RPMI8226 (cell line): ENCODE measurements around the gene GFI1B.
A peak's percentile ranks its signal among the peaks of the same experiment; 100 is the strongest.

Experiments used
- DNase-seq: peaks from one replicate; pipeline ENCODE4 v3.0.0-alpha.2; 2015

The GFI1B gene

DNA sequence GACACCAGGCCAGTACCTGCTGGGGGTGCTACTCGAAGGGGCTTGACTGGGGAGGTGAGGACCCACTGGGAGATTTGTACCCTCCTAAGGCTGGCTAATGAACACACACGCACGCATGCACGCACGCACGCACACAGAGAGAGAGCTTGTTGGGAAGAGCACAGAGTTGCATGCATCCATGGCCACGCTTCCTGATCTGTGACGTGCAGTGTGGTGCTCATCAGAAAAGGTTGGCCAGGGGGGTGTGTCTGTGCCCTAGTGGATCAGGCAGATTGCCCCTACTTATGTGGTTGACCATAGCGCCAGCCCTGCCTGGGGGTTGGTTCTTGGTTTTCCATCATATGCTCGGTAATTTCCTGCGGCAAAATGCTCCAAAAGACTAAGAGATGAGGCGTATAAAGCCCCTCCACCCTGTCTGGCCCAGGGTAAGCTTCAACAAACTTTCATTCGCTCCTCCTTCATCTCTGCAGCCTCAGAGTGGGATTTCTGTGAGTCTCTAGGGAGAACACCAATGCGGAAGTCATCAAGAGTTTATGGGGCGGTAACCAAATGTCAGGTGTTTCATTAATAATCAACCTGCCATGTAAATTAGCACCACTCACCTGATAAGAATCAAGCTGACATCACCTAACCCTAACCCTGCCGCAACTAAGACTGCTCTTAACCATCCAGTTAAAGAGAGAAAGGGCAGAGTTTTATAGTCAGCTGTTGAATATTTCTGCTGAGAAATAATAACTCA lies 8.0 kb upstream of the GFI1B start:
- no peak for DNase-seq

GRCh38 chr9:132973166-132973565 lies 5.3 kb upstream of the GFI1B start:
- DNase-seq: no peak

- DNase-seq: peak; percentile 51
Observed at GRCh38 chr9:132973713-132974112, 4.8 kb upstream of the GFI1B start.

DNA sequence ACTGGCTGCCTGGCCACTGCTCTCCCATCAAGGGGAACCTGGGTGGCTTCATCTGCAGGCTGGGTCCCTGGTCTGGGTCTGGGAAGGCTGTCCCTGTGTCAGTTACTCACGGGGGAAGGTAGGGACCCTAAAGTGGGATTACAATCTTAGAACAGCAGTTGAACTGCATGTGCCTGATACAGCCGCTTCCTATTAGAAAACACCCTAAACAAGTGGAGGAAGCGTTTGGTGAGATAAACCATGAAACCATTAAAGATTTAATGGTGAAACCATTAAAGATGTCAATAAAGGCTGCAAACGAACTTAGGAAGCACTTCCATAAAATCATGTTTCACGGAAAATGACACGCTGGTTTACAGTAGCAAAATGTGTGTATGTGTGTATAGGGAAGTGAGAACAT lies 2.5 kb upstream of the GFI1B start:
- DNase-seq: no peak

DNA sequence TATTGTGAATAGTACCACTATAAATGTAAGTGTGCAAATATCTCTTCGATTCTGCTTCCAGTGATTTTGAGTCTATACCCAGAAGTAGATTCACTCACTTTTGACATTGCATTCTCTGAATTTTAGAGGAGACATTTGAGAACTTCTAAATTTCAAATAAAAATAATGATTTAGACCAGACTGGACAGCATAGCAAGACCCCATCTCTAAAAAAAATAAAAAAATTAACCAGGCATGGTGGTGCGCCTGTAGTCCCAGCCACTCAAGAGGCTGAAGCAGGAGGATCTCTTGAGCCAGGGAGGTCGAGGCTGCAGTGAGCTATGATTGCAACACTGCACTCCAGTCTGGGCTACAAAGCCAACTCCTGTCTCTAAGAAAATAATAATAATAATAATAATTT lies 1.9 kb upstream of the GFI1B start:
- DNase-seq: no peak

DNA sequence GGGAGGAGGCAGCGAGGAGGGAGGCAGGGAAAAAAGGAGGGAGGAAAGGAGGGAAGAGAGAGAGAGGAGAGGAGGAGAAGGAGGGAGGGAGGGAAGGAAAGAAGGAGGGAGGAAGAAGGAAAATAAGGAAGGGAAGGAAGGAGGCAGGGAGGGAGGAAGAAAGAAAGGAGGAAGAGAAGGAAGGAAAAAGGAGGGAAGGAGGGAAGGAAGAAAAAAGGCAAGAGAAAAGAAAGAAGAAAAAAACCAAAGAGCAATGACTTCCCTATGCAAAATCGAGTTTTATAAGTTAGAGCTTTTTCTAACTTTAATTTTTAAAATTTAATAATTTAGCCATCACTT lies 413 bp upstream of the GFI1B start:
- DNase-seq: no peak

DNA sequence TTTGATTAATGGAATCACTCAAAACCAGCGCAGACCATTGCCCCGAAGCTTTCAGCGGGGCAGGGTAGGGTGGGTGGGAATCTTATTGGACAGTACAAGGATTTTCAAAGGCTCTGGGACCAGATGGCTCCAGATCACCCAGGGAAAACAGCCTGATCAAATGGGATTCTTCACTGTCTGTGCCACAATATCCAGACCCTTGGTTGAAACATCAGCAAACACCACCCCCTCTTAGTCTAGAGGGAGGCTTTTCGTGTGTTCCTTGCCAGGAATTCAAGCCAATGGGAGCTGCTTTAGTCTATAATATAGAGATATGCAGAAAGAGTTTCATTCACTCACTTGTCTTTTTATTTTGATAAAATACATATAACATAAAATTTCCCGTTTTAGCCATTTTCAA lies 1.7 kb downstream of the GFI1B start:
- no peak for DNase-seq

DNA sequence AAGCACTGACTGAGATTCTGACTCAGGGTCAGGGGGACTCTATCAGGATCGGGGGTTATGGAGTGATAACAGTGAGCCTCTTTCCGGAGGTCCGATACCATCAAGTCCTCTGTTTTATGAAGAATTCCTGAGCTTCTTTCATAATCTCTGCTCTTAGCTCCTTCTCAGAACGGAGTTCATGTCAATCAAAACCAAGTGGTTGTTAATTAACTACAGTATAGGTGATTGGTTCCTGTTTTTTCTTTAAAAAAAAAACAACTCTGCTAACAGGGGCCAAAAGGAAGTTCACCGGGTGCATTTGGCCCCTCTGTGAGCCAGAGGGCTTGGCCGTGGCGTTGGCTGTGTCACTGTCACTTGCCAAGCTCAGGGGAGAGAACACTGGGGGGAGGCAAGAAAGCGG lies 4.0 kb downstream of the GFI1B start:
- DNase-seq: no peak

DNA sequence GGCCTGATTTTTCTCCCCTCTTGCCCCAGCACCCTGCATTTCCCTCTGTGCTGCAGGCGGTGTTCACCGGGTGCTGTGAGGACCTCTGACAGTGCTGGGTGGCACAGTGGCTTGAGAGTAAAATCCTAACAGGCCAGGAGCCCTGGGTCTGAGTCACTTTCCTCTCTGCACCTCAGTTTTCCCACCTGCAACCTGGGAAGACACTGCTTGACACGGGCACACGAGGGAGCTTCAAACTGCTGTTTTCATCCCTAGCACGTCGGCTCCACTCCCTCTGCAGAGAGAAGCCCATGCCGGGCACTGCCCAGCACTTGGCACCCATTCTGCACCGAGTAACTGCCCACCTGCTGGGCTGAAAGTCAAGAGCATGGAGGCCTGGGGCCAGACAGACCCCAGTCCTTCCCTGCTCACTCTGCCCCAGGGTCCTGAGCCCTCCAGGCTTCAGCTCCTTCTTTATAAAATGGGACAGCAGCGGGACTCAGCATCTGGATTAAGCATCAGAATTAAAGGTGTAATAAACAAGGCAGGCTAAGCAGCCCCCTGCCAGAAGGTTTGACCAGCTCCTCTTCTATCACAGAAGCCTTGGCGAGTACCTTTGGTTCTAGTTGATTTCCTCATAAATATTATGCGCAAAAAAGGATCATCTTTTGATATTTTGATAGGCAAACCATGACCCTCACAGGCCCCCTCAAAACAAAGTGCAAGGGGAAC lies 5.2 kb downstream of the GFI1B start:
- no peak for DNase-seq

DNA sequence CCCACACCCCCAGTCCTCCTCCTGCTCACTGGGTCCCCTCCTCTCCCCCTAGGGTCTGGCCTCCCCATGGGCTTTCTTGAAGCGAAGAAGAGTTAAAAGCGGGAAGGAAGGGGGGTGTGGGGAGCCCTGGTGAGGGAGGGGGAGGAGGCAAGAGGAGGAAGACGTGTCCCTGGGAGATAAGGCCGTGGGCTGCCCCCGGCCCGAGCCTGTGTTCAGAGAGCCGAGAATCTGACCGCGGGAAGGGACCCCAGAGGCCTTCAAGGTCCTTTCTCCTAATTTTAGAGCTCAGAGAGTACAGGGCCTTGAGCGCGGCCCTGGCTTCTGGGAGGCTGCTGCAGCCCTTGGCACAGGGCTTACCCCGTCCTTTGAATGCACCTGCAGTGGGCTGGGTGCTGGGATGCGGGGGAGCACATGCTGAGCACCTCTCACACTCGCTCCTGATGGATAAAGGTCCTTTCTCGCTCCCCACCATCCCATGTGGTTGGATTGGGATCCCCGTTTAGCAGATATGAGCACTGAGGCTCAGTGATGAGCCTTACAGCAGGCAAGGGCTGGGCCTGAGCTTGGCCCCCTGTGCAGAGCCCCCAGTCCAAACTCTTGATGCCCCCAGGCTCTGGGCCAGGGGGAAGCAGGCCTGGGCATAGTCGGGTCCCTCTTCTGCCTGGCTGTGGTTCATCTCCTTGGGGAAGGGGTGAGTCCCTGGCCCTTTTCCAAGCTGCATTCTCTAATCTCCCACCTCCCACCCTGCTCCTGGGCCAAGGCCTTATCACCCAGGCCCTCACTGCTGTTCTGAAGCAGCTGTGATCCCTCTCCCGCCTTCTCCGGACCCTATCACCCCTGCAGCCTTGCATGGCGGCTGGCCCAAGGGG lies 5.9 kb downstream of the GFI1B start:
- no peak for DNase-seq

DNA sequence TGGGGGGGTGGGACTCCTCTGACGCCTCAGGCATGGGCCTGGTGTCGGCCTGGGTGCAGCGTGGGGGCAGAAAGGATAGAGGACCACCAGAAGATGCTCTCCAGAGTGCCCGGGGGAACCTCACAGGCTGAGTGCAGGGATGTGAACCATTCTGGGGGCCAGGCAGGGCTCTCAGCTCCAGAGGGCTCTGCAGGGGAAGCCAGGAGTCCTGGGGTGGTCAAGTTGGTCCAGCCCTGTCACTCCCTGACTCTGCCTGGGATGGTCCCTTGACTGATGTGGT lies 6.5 kb downstream of the GFI1B start:
- DNase-seq: no peak

DNA sequence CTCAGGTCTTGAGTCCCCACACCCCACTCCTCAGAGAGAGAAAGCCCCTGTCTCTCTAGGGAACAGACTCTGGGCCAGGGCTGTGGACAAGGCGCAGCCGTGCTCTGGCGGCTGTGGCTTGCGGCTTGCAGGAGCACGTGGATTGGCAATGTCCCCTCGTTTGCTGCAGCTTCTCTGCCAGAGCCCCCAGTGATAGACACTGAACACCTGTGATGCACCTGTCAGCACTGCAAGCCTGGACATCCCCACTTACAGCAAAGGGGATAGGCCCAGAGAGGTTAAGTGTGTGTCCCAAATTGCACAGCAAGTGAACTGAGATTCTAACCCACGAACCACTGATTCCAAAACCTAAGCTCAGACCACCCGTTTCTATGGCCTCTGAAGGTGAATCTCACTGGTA lies 7.0 kb downstream of the GFI1B start:
- DNase-seq: peak; percentile 27

DNA sequence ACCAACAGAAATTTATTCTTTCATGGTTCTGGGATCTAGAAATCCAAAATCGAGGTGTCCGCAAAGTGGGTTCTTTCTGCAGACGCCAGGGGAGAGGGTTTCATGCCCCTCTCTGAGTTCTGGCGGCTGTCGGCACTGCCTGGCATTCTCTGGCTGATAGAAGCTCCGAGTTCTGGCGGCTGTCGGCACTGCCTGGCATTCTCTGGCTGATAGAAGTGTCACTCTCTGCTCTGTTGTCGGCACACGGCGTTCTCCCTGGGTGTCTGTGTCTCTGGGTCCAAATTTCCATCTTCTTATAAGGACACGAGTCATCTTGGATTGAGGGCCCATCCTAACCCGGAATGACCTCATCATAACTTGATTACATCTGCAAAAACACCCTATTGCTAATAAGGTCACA lies 7.6 kb downstream of the GFI1B start:
- no peak for DNase-seq

DNA sequence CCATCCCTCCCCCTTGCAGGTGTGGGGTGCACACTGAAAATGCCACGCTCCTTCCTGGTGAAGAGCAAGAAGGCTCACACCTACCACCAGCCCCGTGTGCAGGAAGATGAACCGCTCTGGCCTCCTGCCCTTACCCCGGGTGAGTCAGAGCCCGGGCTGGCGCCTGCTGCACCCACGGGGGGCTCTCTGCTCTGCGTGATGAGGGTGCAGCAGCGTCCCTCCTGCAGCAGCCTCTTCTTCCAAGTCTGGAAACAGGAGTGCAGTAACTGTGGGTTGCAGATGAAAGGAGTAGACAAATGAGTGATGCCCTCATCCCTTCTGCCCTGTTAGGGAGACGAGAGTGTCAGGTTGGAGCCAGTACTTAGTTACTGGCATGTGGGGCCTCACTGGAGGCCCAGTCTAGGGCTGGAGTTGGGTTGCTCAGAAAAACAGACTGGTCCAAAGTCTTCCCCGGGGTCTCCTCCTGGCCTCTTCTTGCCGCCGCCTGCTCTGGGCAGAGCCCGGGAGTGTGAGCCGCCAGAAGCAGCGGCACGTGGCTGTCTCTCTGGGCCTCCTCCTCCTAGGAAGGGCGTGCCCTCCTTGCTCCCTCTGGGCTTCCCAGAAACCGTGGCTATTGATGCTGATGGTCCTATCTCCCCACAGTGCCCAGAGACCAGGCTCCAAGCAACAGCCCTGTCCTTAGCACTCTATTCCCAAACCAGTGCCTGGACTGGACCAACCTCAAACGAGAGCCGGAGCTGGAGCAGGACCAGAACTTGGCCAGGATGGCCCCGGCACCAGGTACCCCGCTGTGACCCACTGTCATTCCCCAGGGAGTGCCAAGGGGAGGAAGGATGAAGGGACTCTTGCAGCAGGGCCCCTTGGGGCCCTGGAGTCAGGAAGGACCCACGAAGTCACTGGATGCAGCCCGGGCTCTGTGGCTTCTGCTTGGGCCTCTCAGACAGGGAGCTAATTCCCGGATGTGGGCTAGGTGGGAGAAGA lies 8.4 kb downstream of the GFI1B start:
- DNase-seq: peak; percentile 25

- no peak for DNase-seq
Observed at GRCh38 chr9:132988244-132989013, 9.9 kb downstream of the GFI1B start.

DNA sequence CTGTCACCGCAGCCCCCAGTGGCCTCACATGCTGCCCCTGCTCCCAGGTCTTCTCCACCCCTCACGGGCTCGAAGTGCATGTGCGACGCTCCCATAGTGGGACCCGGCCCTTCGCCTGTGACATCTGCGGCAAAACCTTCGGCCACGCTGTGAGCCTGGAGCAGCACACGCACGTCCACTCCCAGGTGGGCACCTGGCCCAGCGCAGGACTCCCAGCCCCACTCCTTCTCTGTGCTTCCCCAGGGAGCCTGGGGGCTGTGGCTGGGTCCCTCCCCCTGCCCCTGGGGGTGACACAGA lies 10.5 kb downstream of the GFI1B start:
- no peak for DNase-seq

DNA sequence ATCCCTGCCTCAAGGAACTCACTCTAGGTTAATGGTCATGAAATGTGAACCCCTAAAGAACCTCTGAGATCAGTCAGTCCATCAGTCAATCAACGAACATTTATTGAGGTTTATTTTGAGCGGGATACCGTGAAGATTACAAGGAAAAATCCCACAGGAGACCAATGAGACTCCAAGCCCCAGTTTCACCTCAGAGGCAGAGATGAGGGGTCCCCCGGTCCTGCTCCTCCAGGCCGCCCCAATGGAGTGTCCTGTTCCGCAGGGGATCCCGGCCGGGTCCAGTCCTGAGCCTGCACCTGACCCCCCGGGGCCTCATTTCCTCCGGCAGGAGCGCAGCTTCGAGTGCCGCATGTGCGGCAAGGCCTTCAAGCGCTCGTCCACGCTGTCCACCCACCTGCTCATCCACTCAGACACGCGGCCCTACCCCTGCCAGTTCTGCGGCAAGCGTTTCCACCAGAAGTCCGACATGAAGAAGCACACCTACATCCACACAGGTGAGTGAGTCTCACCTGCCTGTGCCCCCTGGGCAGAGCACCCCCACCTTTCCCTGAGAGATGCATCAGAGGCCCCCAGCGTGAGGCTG lies 11.0 kb downstream of the GFI1B start:
- DNase-seq: no peak

DNA sequence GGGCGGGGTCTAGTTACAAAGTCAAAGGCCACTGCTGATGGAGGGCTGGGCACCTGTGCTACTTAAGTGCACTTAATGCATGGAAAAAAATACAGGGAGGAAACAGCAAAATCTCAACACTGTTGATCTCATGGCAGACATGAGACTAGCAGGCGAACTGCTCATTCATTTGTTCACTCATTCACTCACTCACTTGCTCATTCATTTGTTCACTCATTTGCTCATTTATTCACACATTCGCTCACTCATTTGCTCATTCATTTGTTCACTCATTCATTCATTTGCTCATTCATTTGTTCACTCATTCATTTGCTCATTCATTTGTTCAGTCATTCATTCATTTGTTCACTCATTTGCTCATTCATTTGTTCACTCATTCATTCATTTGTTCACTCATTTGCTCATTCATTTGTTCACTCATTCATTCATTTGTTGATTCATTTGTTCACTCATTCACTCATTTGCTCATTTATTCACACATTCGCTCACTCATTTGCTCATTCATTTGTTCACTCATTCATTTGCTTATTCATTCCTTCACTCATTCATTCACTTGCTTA lies 11.6 kb downstream of the GFI1B start:
- peak; percentile 35 for DNase-seq

DNA sequence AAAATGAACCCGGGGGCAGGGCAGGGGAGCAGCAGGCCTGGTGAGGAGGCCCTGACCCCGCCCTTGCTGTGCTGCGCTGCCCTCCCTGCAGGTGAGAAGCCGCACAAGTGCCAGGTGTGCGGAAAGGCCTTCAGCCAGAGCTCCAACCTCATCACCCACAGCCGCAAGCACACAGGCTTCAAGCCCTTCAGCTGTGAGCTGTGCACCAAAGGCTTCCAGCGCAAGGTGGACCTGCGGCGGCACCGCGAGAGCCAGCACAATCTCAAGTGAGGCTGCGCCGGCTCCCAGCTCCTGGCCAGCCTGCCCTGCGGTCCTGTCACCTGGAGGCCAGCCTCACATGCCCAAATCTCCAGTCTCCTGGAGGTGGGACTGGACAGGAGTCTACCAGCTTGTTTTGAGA lies 12.3 kb downstream of the GFI1B start:
- peak; percentile 73 for DNase-seq

GRCh38 chr9:132991351-132992300 lies 13.1 kb downstream of the GFI1B start:
- no peak for DNase-seq
